Activated naive CD8-positive, alpha-beta T cell (primary cell): ENCODE results near the gene LIN37.
"Not testable (repeated sequence)": the region's sequence is repeated elsewhere in the genome, so short reads cannot be mapped to it uniquely, and the experiment has no call there.

ENCODE experiments used
- H3K27ac Mint-ChIP-seq: one replicate; pipeline ENCODE4 v1.8.0; 2021; ENCODE audit warnings: mixed read lengths
- H3K27me3 Mint-ChIP-seq: one replicate; pipeline ENCODE4 v1.8.0; 2021; ENCODE audit warnings: mixed read lengths
- H3K36me3 Mint-ChIP-seq: one replicate; pipeline ENCODE4 v1.8.0; 2021; ENCODE audit warnings: mixed read lengths
- H3K4me1 Mint-ChIP-seq: one replicate; pipeline ENCODE4 v1.8.0; 2021; ENCODE audit warnings: low read depth, mixed read lengths
- H3K4me3 Mint-ChIP-seq: one replicate; pipeline ENCODE4 v1.8.0; 2021; ENCODE audit warnings: mild to moderate bottlenecking, mixed read lengths
- H3K9me3 Mint-ChIP-seq: one replicate; pipeline ENCODE4 v1.8.0; 2021; ENCODE audit warnings: low read depth, mixed read lengths

The LIN37 gene

GRCh38 chr19:35760711-35761349 lies 12.5 kb downstream of the LIN37 start:
- Mint-ChIP-seq H3K27me3 (no peaks in the 10 kb centered on the region), H3K4me1 (peaks cover 24% of the 10 kb centered on the region), H3K9me3 (no peaks in the 10 kb centered on the region), H3K27ac (no peak overlapping the region), H3K4me3 (no peak overlapping the region), H3K36me3 (no peaks in the 10 kb centered on the region)

GRCh38 chr19:35764432-35765315 lies 16.3 kb downstream of the LIN37 start:
- H3K36me3 Mint-ChIP-seq: no peaks in the 10 kb centered on the region
- H3K27me3 Mint-ChIP-seq: no peaks in the 10 kb centered on the region
- no peak overlapping the region for H3K4me3 Mint-ChIP-seq
- no peaks in the 10 kb centered on the region for H3K4me1 Mint-ChIP-seq
- no peaks in the 10 kb centered on the region for H3K9me3 Mint-ChIP-seq
- no peak overlapping the region for H3K27ac Mint-ChIP-seq

- H3K27me3 Mint-ChIP-seq: no peaks in the 10 kb centered on the region
- no peak overlapping the region for H3K27ac Mint-ChIP-seq
- H3K4me3 Mint-ChIP-seq: no peak overlapping the region
- no peaks in the 10 kb centered on the region for H3K4me1 Mint-ChIP-seq
- H3K36me3 Mint-ChIP-seq: no peaks in the 10 kb centered on the region
- H3K9me3 Mint-ChIP-seq: no peaks in the 10 kb centered on the region
Observed at GRCh38 chr19:35766571-35767104, 18.3 kb downstream of the LIN37 start.

- no peaks in the 10 kb centered on the region for H3K9me3 Mint-ChIP-seq
- H3K27ac Mint-ChIP-seq: no peak overlapping the region
- H3K4me1 Mint-ChIP-seq: no peaks in the 10 kb centered on the region
- H3K27me3 Mint-ChIP-seq: no peaks in the 10 kb centered on the region
- no peaks in the 10 kb centered on the region for H3K36me3 Mint-ChIP-seq
- H3K4me3 Mint-ChIP-seq: no peak overlapping the region
Observed at GRCh38 chr19:35767288-35768081, 19.1 kb downstream of the LIN37 start.

GRCh38 chr19:35768082-35768421 lies 19.7 kb downstream of the LIN37 start:
- H3K27ac Mint-ChIP-seq: no peak overlapping the region
- H3K36me3 Mint-ChIP-seq: no peaks in the 10 kb centered on the region
- no peaks in the 10 kb centered on the region for H3K9me3 Mint-ChIP-seq
- H3K4me3 Mint-ChIP-seq: no peak overlapping the region
- no peaks in the 10 kb centered on the region for H3K4me1 Mint-ChIP-seq
- H3K27me3 Mint-ChIP-seq: no peaks in the 10 kb centered on the region

GRCh38 chr19:35772362-35772761 lies 24.0 kb downstream of the LIN37 start:
- H3K4me3 Mint-ChIP-seq, H3K36me3 Mint-ChIP-seq, H3K9me3 Mint-ChIP-seq, H3K27ac Mint-ChIP-seq, H3K4me1 Mint-ChIP-seq, H3K27me3 Mint-ChIP-seq: not testable (repeated sequence)

GRCh38 chr19:35773020-35773806 lies 24.8 kb downstream of the LIN37 start:
- no peaks in the 10 kb centered on the region for H3K9me3 Mint-ChIP-seq
- no peak overlapping the region for H3K27ac Mint-ChIP-seq
- peaks cover 7% of the 10 kb centered on the region for H3K4me1 Mint-ChIP-seq
- no peaks in the 10 kb centered on the region for H3K27me3 Mint-ChIP-seq
- no peak overlapping the region for H3K4me3 Mint-ChIP-seq
- H3K36me3 Mint-ChIP-seq: no peaks in the 10 kb centered on the region

GRCh38 chr19:35774274-35775045 lies 26.1 kb downstream of the LIN37 start:
- H3K9me3 Mint-ChIP-seq: no peaks in the 10 kb centered on the region
- H3K27ac Mint-ChIP-seq: no peak overlapping the region
- H3K4me3 Mint-ChIP-seq: peak overlapping the region; percentile 83

GRCh38 chr19:35775046-35775297 lies 26.6 kb downstream of the LIN37 start:
- Mint-ChIP-seq H3K4me3 (peak overlapping the region; percentile 83), H3K9me3 (no peaks in the 10 kb centered on the region), H3K27me3 (no peaks in the 10 kb centered on the region), H3K36me3 (no peaks in the 10 kb centered on the region), H3K4me1 (peaks cover 7% of the 10 kb centered on the region), H3K27ac (no peak overlapping the region)

More at GRCh38 chr19:35774274-35775045, 26.1 kb downstream of the LIN37 start:
- no peaks in the 10 kb centered on the region for H3K36me3 Mint-ChIP-seq
- H3K27me3 Mint-ChIP-seq: no peaks in the 10 kb centered on the region
- H3K4me1 Mint-ChIP-seq: peaks cover 7% of the 10 kb centered on the region

- Mint-ChIP-seq H3K36me3 (no peaks in the 10 kb centered on the region), H3K4me1 (peaks cover 7% of the 10 kb centered on the region), H3K4me3 (peak within 1 kb of the TSS; percentile 83), H3K27me3 (no peaks in the 10 kb centered on the region), H3K27ac (no peak within 1 kb of the TSS), H3K9me3 (no peaks in the 10 kb centered on the region)
Observed at GRCh38 chr19:35775298-35776101, 27.1 kb downstream of the LIN37 start, which contains the start of gene ARHGAP33. TSS of gene ARHGAP33 (plus strand) at chr19:35775564. CDS start at chr19:35775659, 95 bp downstream.

GRCh38 chr19:35776102-35776788 lies 27.9 kb downstream of the LIN37 start:
- Mint-ChIP-seq H3K27me3 (no peaks in the 10 kb centered on the region), H3K36me3 (no peaks in the 10 kb centered on the region), H3K4me3 (peak overlapping the region; percentile 77), H3K4me1 (peaks cover 7% of the 10 kb centered on the region), H3K9me3 (no peaks in the 10 kb centered on the region), H3K27ac (no peak overlapping the region)

GRCh38 chr19:35777086-35777841 lies 28.9 kb downstream of the LIN37 start:
- Mint-ChIP-seq H3K27me3 (no peaks in the 10 kb centered on the region), H3K27ac (no peak overlapping the region), H3K36me3 (no peaks in the 10 kb centered on the region), H3K4me1 (peaks cover 7% of the 10 kb centered on the region), H3K9me3 (no peaks in the 10 kb centered on the region), H3K4me3 (peak overlapping the region; percentile 11)
